Measurements from ENCODE around the gene RSF1.

DNA sequence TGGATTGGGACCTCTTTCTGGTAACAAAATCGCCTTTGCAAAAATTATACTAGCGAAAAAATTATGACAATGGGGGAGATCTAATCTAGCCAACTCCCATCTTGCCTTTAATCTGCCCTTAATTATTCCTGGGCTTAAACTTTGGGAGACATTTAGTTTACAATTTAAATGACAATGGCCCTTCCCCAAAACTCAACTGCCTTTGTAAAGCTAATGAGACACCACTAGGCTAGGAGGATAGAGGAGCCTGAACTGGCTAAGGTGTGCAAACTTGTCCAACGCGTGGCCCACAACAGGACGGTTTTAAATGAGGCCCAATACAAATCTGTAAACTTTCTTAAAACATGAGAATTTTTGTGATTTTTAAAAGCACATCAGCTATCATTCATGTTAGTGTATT, 67.3 kb downstream of the RSF1 start:
- TF ChIP-seq YY1 (IDR thresholded peaks at IDR 0.05; ENCODE audit: insufficient read depth, insufficient read length) (no peak), ZNF274 (IDR thresholded peaks at IDR 0.05; ENCODE audit: low read depth, low read length) (no peak), SUZ12 (IDR thresholded peaks at IDR 0.05; ENCODE audit: extremely low read depth, insufficient read depth, insufficient read length) (no peak)

Measured in NT2/D1 (cell line).